Trophoblast cell (in vitro differentiated cells and primary cell): Measurements from ENCODE around the gene KCNIP4.
A peak's percentile ranks its signal among the peaks of the same experiment; 100 is the strongest.

Experiments
- DNase-seq, 2 donors: peaks; one replicate each; pipeline ENCODE4 v3.0.0-alpha.2; 2016
- H2AFZ ChIP-seq: 2 replicates; pipeline ENCODE4 v1.6.1; 2013; ENCODE audit warnings: low read length, moderate library complexity, mild to moderate bottlenecking; ENCODE audit not compliant: insufficient read depth, poor library complexity
- H2AK5ac ChIP-seq: 2 replicates; pipeline ENCODE4 v1.6.1; 2013; ENCODE audit warnings: mild to moderate bottlenecking, low read length
- H2BK120ac ChIP-seq: 2 replicates; pipeline ENCODE4 v1.6.1; 2013; ENCODE audit warnings: low read length, mild to moderate bottlenecking, moderate library complexity; ENCODE audit not compliant: insufficient read depth, poor library complexity
- H2BK12ac ChIP-seq: 2 replicates; pipeline ENCODE4 v1.6.1; 2013; ENCODE audit warnings: mild to moderate bottlenecking, low read length, moderate library complexity
- H2BK5ac ChIP-seq: 2 replicates; pipeline ENCODE4 v1.6.1; 2013; ENCODE audit warnings: low read length, low read depth, moderate library complexity, mild to moderate bottlenecking; ENCODE audit not compliant: poor library complexity
- H3K14ac ChIP-seq: 2 replicates; pipeline ENCODE4 v1.6.1; 2013; ENCODE audit warnings: mild to moderate bottlenecking, low read length
- H3K18ac ChIP-seq: 2 replicates; pipeline ENCODE4 v1.6.1; 2013; ENCODE audit warnings: mild to moderate bottlenecking, low read length
- H3K23ac ChIP-seq: 2 replicates; pipeline ENCODE4 v1.6.1; 2013; ENCODE audit warnings: low read length
- H3K27ac ChIP-seq: 2 replicates; pipeline ENCODE4 v1.5.1; 2013; ENCODE audit warnings: low read depth, mild to moderate bottlenecking, inconsistent platforms, low read length, moderate library complexity
- H3K27me3 ChIP-seq: 2 replicates; pipeline ENCODE4 v1.6.1; 2013; ENCODE audit warnings: inconsistent platforms, mild to moderate bottlenecking, low read length, moderate library complexity; ENCODE audit not compliant: insufficient read depth
- H3K36me3 ChIP-seq, 2 experiments: 1 replicate in 1 of 2; 2 replicates in 1 of 2; pipeline ENCODE4 v1.6.1; 2013; ENCODE audit warnings: low read length in 2 of 2, mild to moderate bottlenecking in 2 of 2, moderate library complexity in 1 of 2; ENCODE audit not compliant: insufficient read depth in 2 of 2, control insufficient read depth in 1 of 2
- H3K4ac ChIP-seq: 2 replicates; pipeline ENCODE4 v1.6.1; 2013; ENCODE audit warnings: low read depth, mild to moderate bottlenecking, low read length, moderate library complexity
- H3K4me1 ChIP-seq, 2 experiments: 1 replicate in 1 of 2; 2 replicates in 1 of 2; pipeline ENCODE4 v1.6.1; 2013; ENCODE audit warnings: low read length in 2 of 2, mild to moderate bottlenecking in 2 of 2, moderate library complexity in 1 of 2; ENCODE audit not compliant: insufficient read depth in 2 of 2, control insufficient read depth in 1 of 2
- H3K4me2 ChIP-seq: 2 replicates; pipeline ENCODE4 v1.6.1; 2013; ENCODE audit warnings: inconsistent platforms, mild to moderate bottlenecking, low read length, moderate library complexity
- H3K4me3 ChIP-seq: 2 replicates; pipeline ENCODE4 v1.5.1; 2013; ENCODE audit warnings: mild to moderate bottlenecking, low read depth, low read length, inconsistent platforms
- H3K79me1 ChIP-seq: one replicate; pipeline ENCODE4 v1.6.1; 2013; ENCODE audit warnings: low read length
- H3K79me2 ChIP-seq: 2 replicates; pipeline ENCODE4 v1.6.1; 2013; ENCODE audit warnings: low read length, mild to moderate bottlenecking; ENCODE audit not compliant: control insufficient read depth, insufficient read depth, poor library complexity
- H3K9ac ChIP-seq: 2 replicates; pipeline ENCODE4 v1.6.1; 2013; ENCODE audit warnings: mild to moderate bottlenecking, low read length
- H3K9me3 ChIP-seq: 2 replicates; pipeline ENCODE4 v1.6.1; 2013; ENCODE audit warnings: low read depth, mild to moderate bottlenecking, control low read depth, inconsistent platforms, low read length; ENCODE audit not compliant: insufficient read depth
- H4K12ac ChIP-seq: 2 replicates; pipeline ENCODE4 v1.6.1; 2013; ENCODE audit warnings: low read depth, mild to moderate bottlenecking, low read length, moderate library complexity
- H4K8ac ChIP-seq: 2 replicates; pipeline ENCODE4 v1.6.1; 2013; ENCODE audit warnings: low read depth, mild to moderate bottlenecking, low read length, moderate library complexity
- H4K91ac ChIP-seq: one replicate; pipeline ENCODE4 v1.6.1; 2013; ENCODE audit warnings: low read depth, mild to moderate bottlenecking, low read length, moderate library complexity
- WGBS: extraction: QIAGEN DNeasy Blood & Tissue Kit; methylation state at CpG from one replicate; pipeline ENCODE4 v1.1.7; 2013; ENCODE audit warnings: missing lambda C conversion rate; ENCODE audit not compliant: insufficient read length, insufficient coverage; ENCODE audit errors: extremely low coverage; 5-methylcytosine and 5-hydroxymethylcytosine counted together

Gene KCNIP4

GRCh38 chr4:20684852-20685763, 1263.5 kb downstream of the KCNIP4 start:
- Histone ChIP-seq H3K4ac (no peak overlapping the region), H4K12ac (no peak overlapping the region), H4K8ac (no peak overlapping the region), H3K4me3 (no peak overlapping the region), H2BK5ac (no peak overlapping the region), H2BK12ac (no peak overlapping the region), H2BK120ac (no peak overlapping the region), H3K36me3 (no peaks in the 10 kb centered on the region), H3K27ac (no peak overlapping the region), H2AFZ (no peak overlapping the region), H3K9ac (no peak overlapping the region), H3K27me3 (no peaks in the 10 kb centered on the region), H3K4me1 (no peaks in the 10 kb centered on the region), H3K23ac (no peak overlapping the region), H3K18ac (no peak overlapping the region), H3K4me2 (no peak overlapping the region), H3K9me3 (no peaks in the 10 kb centered on the region), H3K79me1 (no peaks in the 10 kb centered on the region), H2AK5ac (no peak overlapping the region), H4K91ac (no peak overlapping the region), H3K79me2 (no peaks in the 10 kb centered on the region), H3K14ac (no peak overlapping the region)
- peak in 1 of 2 donors; percentile 70 for DNase-seq
- no CpG with 5 or more reads among the region's 6 CpGs for whole genome bisulfite sequencing

DNA sequence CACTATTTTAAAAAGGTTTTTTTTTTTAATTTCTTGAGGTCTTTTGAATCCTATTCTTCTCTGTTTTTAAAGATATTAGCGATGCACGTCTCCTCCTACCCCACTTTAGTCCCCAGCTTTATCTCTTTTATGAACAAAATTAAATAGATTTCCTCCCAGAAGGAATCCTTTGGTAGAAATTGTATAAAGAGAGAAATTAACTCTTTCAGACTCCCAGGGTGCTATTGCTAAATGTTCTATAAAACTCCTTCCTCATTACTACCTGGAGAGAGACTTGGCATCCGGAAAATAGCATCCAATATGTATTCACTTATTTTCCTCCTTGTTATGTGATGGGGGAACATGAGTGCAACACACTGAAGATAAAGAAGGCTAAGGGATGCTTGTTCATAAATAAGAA, 1264.8 kb downstream of the KCNIP4 start:
- no peak for DNase-seq
- Histone ChIP-seq H4K12ac (no peak overlapping the region), H2BK12ac (no peak overlapping the region), H3K27ac (no peak overlapping the region), H3K27me3 (no peaks in the 10 kb centered on the region), H4K91ac (no peak overlapping the region), H3K18ac (no peak overlapping the region), H2AFZ (no peak overlapping the region), H4K8ac (no peak overlapping the region), H3K4me1 (no peaks in the 10 kb centered on the region), H2AK5ac (no peak overlapping the region), H3K79me1 (no peaks in the 10 kb centered on the region), H3K79me2 (no peaks in the 10 kb centered on the region), H3K4me3 (no peak overlapping the region), H3K4me2 (no peak overlapping the region), H3K4ac (no peak overlapping the region), H3K9ac (no peak overlapping the region), H2BK5ac (no peak overlapping the region), H2BK120ac (no peak overlapping the region), H3K23ac (no peak overlapping the region), H3K36me3 (no peaks in the 10 kb centered on the region), H3K9me3 (no peaks in the 10 kb centered on the region), H3K14ac (no peak overlapping the region)
- no CpG with 5 or more reads among the region's 3 CpGs for WGBS

GRCh38 chr4:20682853-20683252, 1265.7 kb downstream of the KCNIP4 start:
- Histone ChIP-seq H2BK12ac (no peak overlapping the region), H3K9me3 (no peaks in the 10 kb centered on the region), H2BK5ac (no peak overlapping the region), H3K18ac (no peak overlapping the region), H3K79me2 (no peaks in the 10 kb centered on the region), H2BK120ac (no peak overlapping the region), H3K14ac (no peak overlapping the region), H4K12ac (no peak overlapping the region), H3K36me3 (no peaks in the 10 kb centered on the region), H3K27ac (no peak overlapping the region), H3K4me3 (no peak overlapping the region), H3K23ac (no peak overlapping the region), H3K4ac (no peak overlapping the region), H3K79me1 (no peaks in the 10 kb centered on the region), H3K9ac (no peak overlapping the region), H3K4me1 (no peaks in the 10 kb centered on the region), H4K91ac (no peak overlapping the region), H3K27me3 (no peaks in the 10 kb centered on the region), H2AFZ (no peak overlapping the region), H2AK5ac (no peak overlapping the region), H3K4me2 (no peak overlapping the region), H4K8ac (no peak overlapping the region)
- WGBS: no CpG with 5 or more reads among the region's 3 CpGs
- no peak for DNase-seq

DNA sequence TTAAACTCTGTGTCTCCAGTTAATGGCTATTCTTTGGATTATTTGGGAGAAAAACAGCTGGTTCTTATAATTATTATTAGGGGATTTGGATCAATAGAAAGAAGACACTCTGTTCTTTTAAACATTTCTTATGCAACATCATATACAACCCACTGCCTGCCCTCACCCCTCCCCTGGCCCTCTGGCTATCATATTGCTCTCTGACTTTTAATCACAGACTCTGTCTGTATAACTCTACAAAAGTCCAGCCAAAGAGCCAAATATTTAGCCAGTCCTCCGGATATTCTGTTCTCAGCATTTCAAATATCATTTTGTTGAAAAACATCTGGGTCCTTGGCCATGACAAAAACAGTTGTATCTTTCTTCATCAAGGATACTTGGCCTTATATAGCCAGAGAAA, 1267.3 kb downstream of the KCNIP4 start:
- no peaks in the 10 kb centered on the region for H3K9me3 ChIP-seq
- no peaks in the 10 kb centered on the region for H3K79me1 ChIP-seq
- H3K36me3 ChIP-seq: no peaks in the 10 kb centered on the region
- H2AFZ ChIP-seq: no peak overlapping the region
- WGBS: no CpG with 5 or more reads among the region's 1 CpG
- no peak overlapping the region for H3K27ac ChIP-seq
- DNase-seq: no peak
- no peak overlapping the region for H3K4me2 ChIP-seq
- no peak overlapping the region for H2BK5ac ChIP-seq
- no peak overlapping the region for H2BK12ac ChIP-seq
- no peak overlapping the region for H4K12ac ChIP-seq
- no peaks in the 10 kb centered on the region for H3K79me2 ChIP-seq
- no peaks in the 10 kb centered on the region for H3K4me1 ChIP-seq
- H2BK120ac ChIP-seq: no peak overlapping the region
- H3K9ac ChIP-seq: no peak overlapping the region
- no peak overlapping the region for H3K4ac ChIP-seq
- H4K8ac ChIP-seq: no peak overlapping the region
- no peaks in the 10 kb centered on the region for H3K27me3 ChIP-seq
- no peak overlapping the region for H2AK5ac ChIP-seq
- H3K14ac ChIP-seq: no peak overlapping the region
- no peak overlapping the region for H3K18ac ChIP-seq
- no peak overlapping the region for H3K4me3 ChIP-seq
- H3K23ac ChIP-seq: no peak overlapping the region
- no peak overlapping the region for H4K91ac ChIP-seq
